ENCODE data around the gene USP46.

- TF ChIP-seq, protein P1, sequence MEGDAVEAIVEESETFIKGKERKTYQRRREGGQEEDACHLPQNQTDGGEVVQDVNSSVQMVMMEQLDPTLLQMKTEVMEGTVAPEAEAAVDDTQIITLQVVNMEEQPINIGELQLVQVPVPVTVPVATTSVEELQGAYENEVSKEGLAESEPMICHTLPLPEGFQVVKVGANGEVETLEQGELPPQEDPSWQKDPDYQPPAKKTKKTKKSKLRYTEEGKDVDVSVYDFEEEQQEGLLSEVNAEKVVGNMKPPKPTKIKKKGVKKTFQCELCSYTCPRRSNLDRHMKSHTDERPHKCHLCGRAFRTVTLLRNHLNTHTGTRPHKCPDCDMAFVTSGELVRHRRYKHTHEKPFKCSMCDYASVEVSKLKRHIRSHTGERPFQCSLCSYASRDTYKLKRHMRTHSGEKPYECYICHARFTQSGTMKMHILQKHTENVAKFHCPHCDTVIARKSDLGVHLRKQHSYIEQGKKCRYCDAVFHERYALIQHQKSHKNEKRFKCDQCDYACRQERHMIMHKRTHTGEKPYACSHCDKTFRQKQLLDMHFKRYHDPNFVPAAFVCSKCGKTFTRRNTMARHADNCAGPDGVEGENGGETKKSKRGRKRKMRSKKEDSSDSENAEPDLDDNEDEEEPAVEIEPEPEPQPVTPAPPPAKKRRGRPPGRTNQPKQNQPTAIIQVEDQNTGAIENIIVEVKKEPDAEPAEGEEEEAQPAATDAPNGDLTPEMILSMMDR (conservative IDR thresholded peaks at IDR 0.05; ENCODE audit: low read depth, low read length), result no peak
- no peak for TF ChIP-seq EZH2 (IDR thresholded peaks at IDR 0.05; ENCODE audit: borderline replicate concordance, low read depth, low read length, poor library complexity, severe bottlenecking)
Observed at GRCh38 chr4:52617336-52618020, 41.6 kb downstream of the USP46 start.
